Activated CD8-positive, alpha-beta memory T cell treated with anti-CD3 and anti-CD28 coated beads, Interleukin-2, amount 50 U/mL, for 24 hours (primary cell): ENCODE measurements around the gene IDE.
"Not testable (repeated sequence)": the region's sequence is repeated elsewhere in the genome, so short reads cannot be mapped to it uniquely, and the experiment has no call there.

Experiments
- DNase-seq: peaks from one replicate; pipeline ENCODE4 v3.0.0-alpha.2; 2020; ENCODE audit errors: extremely low read depth

IDE gene

GRCh38 chr10:92492748-92493240 lies 81.1 kb downstream of the IDE start:
- DNase-seq, result no peak

GRCh38 chr10:92490387-92490786 lies 83.5 kb downstream of the IDE start:
- DNase-seq, result no peak

DNA sequence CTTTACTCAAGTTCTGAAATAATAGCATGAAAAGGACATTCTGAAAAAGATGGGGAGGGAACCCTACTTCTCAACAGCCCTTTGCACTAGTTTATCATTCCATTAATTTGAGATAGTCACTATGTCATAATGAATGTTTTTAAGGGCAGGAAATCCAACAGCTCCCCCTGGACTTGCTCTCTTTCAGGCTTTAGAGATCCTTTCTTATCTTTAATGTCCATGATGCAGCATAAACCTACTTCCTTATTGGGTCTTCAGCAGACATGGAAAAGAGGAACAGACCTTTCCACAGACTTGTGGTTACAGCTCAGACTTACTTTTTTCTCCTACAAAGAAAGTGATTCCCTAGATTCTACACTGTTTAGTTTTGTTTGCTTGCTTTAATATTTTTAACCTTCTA lies 87.3 kb downstream of the IDE start:
- no peak for DNase-seq

- DNase-seq, result no peak
Measured at GRCh38 chr10:92483539-92483938, 90.4 kb downstream of the IDE start.

- DNase-seq, result no peak
Measured at GRCh38 chr10:92480413-92480812, 93.5 kb downstream of the IDE start.

GRCh38 chr10:92479547-92479946 lies 94.3 kb downstream of the IDE start:
- DNase-seq, result no peak

GRCh38 chr10:92478536-92478935 lies 95.4 kb downstream of the IDE start:
- no peak for DNase-seq

GRCh38 chr10:92475357-92475868 lies 98.5 kb downstream of the IDE start:
- DNase-seq, result no peak

- DNase-seq, result no peak
Measured at GRCh38 chr10:92470026-92470425, 103.9 kb downstream of the IDE start.

DNA sequence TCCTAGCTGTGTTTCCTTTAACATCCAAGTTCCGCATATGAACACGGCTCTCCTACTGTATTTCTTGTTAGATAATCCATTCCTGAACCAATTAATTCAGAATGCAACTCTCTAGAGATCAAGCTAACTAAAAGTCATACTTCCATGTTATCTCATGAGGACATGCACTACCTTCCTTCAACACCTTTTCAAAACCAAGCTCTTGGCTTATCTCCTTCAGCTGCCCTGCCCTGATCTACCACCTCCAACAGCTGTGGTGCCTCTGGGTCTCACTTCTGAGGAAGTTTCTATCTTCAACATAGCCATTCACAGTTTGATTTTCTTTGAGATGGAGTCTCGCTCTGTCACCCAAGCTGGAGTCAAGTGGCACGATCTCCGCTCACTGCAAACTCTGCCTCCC lies 109.5 kb downstream of the IDE start:
- no peak for DNase-seq

DNA sequence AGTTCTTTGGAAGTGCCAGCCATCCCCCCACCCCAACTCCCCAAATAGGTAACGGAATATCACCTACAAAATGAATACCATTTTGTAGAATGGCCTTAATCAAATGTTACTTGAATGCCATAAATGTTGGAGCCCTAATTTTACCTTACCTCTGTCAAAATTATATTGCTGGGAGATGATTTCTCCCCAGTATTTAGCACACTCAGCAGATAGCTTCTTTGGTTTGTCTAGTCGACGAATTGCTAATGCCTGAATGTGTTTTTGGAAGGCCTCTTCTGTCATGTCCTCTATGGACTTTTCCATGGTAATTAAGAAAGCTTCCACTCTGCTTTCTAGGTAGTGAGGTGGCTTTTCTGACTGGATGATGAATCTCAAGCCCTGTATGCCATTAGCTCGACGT lies 110.3 kb downstream of the IDE start:
- DNase-seq, result no peak

GRCh38 chr10:92454955-92455354 lies 118.9 kb downstream of the IDE start:
- not testable (repeated sequence) for DNase-seq

GRCh38 chr10:92452313-92452712 lies 121.6 kb downstream of the IDE start:
- DNase-seq, result no peak

GRCh38 chr10:92451431-92451830 lies 122.5 kb downstream of the IDE start:
- no peak for DNase-seq

- no peak for DNase-seq
Measured at GRCh38 chr10:92450896-92451295, 123.0 kb downstream of the IDE start.

DNA sequence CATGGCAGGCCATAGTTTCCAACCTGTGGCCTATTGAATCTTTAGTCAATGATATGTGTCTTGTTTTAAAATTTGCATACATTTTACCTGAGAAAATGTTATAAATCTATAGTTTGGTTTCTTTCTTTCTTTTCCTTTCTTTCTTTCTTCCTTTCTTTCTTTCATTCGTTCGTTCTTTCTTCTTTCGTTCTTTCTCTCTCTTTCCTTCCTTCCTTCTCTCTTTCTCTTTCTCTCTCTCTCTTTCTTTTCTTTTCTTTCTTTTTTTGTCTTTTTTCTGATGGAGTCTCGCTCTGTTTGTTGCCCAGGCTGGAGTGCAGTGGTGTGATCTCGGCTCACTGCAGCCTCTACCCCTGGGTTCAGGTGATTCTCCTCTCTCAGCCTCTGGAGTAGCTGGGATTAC lies 133.3 kb downstream of the IDE start:
- DNase-seq, result no peak

GRCh38 chr10:92438220-92438619 lies 135.7 kb downstream of the IDE start:
- DNase-seq, result no peak

GRCh38 chr10:92436611-92437010 lies 137.3 kb downstream of the IDE start:
- DNase-seq, result no peak

- not testable (repeated sequence) for DNase-seq
Measured at GRCh38 chr10:92436065-92436464, 137.8 kb downstream of the IDE start.

GRCh38 chr10:92434385-92434784 lies 139.5 kb downstream of the IDE start:
- DNase-seq, result no peak

DNA sequence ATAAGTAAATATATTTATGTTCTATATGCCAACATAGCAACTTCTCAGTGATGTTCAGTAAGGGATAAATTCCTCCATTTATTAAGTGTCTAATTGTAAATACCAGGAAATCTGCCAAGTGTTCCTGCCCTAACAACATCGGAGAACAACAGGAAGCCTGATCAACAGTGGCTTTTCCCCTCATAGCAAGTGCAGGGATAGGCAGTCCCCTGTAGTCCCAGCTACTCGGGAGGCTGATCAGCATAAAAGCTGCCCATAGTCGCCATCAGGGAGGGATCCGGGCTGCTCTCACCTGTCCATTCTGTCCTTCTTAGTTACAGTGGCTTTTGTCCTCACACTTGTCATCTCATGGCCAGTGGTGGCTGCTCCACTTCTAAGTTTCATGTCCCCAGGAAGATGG lies 141.3 kb downstream of the IDE start:
- DNase-seq, result no peak

GRCh38 chr10:92430103-92430502 lies 143.8 kb downstream of the IDE start:
- no peak for DNase-seq

GRCh38 chr10:92421550-92421949 lies 152.3 kb downstream of the IDE start:
- no peak for DNase-seq

DNA sequence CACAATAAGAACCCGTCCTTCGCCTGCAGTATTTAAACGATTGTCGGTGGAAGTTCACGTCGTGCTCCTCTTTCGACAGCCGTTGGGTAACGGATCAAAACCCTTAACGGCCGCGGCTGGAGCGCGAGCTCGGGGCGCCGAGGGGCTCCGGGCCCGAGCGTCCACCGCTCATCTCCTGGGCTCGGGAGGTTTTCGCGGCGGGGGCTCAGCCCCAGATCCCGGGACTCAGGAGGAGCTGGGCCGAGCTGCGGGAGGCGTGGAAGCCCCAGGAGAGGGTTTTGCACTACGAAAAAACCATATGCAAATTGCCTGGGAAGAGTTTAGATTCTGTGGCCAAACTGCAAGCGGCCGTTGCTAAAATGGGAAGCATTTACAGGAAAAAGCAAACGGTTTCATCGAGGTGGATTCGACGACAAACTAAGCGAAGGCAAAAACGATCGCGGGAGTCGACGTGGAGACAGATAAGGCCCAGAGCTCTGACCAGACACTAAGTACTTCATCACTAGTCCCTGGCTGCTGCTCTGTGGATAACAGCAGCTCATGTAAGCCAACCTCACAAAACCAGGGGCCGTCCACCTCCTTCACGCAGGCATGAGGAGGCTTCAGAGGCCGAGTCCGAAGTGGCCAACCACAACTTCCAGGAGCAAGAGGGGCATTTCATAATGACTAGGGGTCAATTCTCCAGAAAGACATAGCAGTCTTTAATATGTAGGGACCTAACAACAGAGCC lies 153.2 kb downstream of the IDE start:
- no peak for DNase-seq
